HG02642 (cell line): ENCODE results near the gene L3MBTL4.

ENCODE experiments used
- ATAC-seq: cut with Tn5 transposase; IDR thresholded peaks from one replicate; pipeline ENCODE4 v1.9.1; 2021; ENCODE audit warnings: mild to moderate bottlenecking; ENCODE audit not compliant: unreplicated experiment, poor library complexity

Gene L3MBTL4

GRCh38 chr18:6010284-6010683 is 404.4 kb downstream of the L3MBTL4 start:
- no peak for ATAC-seq

DNA sequence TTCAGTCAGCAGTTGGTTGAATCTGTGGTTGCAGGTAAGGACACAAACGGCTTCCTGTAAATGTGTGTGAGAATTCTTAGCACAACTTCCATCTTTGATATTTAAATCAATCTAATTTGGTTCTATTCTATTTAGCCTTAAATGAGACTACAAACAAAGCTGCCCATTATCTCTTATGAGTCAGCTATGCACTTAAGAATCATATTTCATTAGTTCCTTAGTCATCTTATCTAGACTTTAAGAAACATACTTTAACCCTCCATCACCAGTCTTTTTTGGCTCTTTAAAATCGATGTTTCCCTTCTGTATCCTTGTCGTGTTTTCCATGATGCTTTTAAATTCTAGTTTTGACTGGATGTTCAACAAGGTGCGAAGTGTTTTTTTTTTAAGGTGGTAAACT is 405.0 kb downstream of the L3MBTL4 start:
- no peak for ATAC-seq

DNA sequence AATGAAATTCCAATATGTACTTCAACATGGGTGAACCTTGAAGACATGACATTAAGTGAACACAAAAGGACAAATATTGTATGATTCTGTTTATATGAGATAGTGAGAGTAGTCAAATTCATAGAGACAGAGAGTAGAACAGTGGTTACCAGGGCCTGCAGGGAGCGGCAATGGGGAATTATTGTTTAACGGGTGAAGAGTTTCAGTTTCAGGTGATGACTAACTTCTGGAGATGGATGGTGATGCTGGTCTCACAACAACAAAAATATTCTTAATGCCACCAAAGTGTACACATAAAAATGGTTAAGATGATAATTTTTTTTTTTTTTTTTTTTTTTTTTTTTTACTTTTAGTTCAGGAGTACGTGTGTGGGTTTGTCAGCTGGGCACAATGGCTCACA is 410.0 kb downstream of the L3MBTL4 start:
- peak; percentile 99 for ATAC-seq

DNA sequence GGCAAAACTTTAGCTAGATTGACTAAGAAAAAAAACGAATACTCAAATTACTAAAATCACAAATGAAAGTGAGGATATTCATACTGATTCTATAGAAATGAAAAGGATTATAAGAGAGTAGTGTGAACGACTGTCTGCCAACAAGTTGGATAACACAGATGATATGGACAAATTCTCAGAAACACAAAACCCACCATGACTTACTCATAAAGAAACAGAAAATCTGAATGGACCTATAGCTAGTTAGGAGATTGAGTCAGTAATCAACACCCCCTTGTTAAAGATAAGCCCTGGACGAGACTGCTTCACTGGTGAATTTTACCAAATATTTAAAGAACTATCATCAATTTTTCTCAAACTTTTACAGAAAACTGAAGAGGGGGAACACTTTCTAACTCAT is 410.6 kb downstream of the L3MBTL4 start:
- ATAC-seq, result peak; percentile 70

DNA sequence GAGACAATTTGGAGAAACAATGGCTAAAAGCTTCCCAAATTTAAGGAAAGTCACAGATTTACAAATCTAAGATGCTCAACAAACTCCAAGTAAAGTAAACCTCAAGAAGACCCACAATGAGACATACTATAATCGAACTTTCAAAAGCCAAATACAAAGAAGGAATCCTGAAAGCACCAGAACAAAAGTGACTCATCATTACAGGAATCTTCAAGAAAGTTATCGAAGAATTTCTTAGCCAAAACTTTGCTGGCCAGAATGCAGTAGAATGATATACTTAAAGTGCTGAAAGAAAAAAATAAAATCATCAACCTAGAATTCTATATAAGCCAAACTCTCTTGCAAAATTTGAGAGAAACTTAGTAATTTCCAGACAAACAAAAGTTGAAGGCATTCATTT is 412.8 kb downstream of the L3MBTL4 start:
- no peak for ATAC-seq

- peak; percentile 97 for ATAC-seq
Observed at GRCh38 chr18:5998907-5999306, 415.8 kb downstream of the L3MBTL4 start.

- ATAC-seq, result peak; percentile 31
Observed at GRCh38 chr18:5998166-5998881, 416.4 kb downstream of the L3MBTL4 start.

DNA sequence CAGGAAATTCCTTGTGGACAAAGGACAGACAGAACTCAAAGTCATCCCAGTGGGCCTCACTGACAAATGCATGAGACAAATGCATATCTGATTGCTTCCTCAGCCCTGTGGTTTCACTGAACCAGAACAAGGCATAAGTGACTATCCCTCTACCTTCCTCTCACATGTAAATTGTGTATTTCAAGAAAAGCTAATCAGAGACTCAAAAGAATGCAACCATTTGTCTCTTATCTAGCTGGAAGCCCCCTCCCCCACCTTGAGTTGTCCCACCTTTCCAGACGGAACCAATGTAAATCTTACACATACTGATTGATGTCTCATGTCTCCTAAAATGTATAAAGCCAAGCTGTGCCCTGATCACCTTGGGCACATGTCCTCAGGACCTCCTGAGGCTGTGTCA is 417.4 kb downstream of the L3MBTL4 start:
- ATAC-seq, result no peak

- ATAC-seq, result no peak
Observed at GRCh38 chr18:5995626-5996025, 419.1 kb downstream of the L3MBTL4 start.

GRCh38 chr18:5993938-5994337 is 420.8 kb downstream of the L3MBTL4 start:
- ATAC-seq, result no peak

- ATAC-seq, result no peak
Observed at GRCh38 chr18:5992381-5992780, 422.3 kb downstream of the L3MBTL4 start.

DNA sequence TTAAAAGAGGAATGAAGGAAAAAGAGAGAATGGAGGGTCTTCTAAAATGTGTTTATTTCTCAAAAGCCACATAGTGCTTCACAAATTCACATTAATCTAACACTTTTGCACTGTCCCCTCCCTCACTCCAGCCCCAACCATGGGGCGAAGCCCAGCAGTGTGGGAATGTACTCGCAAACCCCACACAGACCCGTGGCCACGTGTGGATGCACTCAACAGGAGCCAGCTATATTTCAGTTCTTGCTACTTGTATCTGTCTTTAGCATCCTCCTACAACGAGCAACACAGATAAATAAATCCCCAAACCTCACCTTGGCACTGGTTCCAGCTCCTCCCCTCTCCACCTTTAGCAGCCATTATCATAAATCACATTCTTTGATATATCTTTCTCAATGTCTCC is 427.5 kb downstream of the L3MBTL4 start:
- no peak for ATAC-seq

- no peak for ATAC-seq
Observed at GRCh38 chr18:5986257-5986931, 428.3 kb downstream of the L3MBTL4 start.

GRCh38 chr18:5984245-5984644 is 430.5 kb downstream of the L3MBTL4 start:
- ATAC-seq, result no peak

GRCh38 chr18:5983488-5983887 is 431.2 kb downstream of the L3MBTL4 start:
- no peak for ATAC-seq

- ATAC-seq, result no peak
Observed at GRCh38 chr18:5982332-5982731, 432.4 kb downstream of the L3MBTL4 start.

- no peak for ATAC-seq
Observed at GRCh38 chr18:5980721-5981120, 434.0 kb downstream of the L3MBTL4 start.

DNA sequence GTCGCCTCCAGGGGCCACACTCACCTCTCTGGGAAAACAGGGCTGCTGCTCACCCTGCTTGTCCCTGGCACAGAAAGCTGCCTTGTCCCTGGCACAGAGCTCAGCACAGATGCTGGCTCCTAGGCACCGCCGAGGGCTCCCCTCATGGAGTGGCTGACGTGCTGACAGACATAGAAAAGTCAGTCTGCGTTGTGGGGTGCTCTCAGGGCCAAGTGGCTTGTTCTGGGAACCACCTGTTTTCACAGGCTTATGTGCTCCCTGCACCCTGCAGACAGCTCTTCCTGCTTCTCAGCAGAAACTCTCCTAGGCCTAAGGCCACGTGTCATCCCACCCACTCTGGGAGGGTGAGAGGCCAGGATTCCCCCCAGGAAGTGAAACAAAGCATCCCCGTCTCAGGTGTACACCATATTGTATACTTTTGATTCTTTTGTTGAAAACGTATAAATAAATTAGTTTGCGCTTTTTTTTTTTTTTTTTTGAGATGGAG is 434.7 kb downstream of the L3MBTL4 start:
- peak; percentile 61 for ATAC-seq

DNA sequence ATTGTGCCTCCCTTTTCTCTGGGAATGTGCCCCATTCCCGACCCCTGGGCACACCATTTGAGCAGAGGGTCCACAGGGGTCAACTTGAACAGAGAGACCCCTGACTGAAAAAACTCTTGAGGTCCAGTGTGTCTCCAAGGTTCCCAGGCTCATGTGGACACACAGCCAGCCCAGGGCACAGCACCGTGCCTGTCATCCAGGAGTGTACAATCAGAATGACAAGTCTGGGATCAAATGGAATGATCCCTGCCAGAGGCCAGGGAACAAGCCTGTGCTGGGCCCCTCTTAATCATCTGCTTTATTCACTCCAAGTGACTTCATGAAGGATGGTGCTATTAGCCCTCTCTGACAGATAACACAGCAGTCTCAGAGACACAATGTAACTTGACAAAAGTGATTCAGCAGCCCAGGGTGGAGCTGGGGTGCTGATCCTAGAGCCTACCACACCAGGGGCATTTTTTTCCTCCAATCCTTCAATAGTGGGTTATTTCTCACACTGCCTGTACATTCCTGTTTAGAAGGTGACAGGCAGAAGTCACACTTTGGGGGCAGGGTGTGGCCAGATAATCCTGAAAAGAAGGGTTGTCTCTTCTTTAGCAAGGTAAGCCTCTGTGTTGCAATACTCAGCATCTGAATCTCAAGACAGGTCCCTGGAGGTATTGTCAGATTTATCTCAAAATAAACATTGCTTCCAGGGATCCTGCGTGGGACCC is 435.4 kb downstream of the L3MBTL4 start:
- ATAC-seq, result no peak

DNA sequence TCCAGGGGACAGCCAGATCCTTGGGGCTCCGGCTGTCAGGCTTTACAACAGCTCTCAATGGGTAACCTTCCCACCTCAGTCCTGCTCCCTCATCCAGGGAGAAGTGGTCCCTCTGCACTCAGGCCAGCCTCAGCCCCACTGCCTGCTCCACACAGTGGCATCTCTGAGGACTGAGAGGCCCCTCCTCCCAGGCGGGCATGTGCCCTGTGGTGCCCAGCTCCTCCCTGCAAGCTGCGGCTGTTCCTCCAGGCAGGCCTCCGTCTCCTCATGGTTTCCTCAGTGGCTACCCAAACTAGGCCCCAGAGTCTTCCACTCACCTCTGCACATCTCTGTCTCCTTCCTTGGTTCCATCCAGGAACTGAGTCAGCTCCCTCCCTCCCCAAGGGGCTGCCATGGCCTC is 437.7 kb downstream of the L3MBTL4 start:
- ATAC-seq, result no peak
